GM12892 (cell line): ENCODE results near the gene HSFX1.

Experiments used
- POLR2A ChIP-seq: IDR thresholded peaks from 2 replicates; pipeline ENCODE4 v1.6.1; 2011; ENCODE audit warnings: low read depth, low read length, control low read depth
- POLR2AphosphoS5 ChIP-seq: IDR thresholded peaks from 2 replicates; pipeline ENCODE4 v1.6.1; 2011; ENCODE audit warnings: low read depth, low read length, control low read depth
- TAF1 ChIP-seq: IDR thresholded peaks from 2 replicates; pipeline ENCODE4 v1.6.1; 2011; ENCODE audit warnings: low read depth, mild to moderate bottlenecking, control low read depth, low read length, borderline replicate concordance

DNA sequence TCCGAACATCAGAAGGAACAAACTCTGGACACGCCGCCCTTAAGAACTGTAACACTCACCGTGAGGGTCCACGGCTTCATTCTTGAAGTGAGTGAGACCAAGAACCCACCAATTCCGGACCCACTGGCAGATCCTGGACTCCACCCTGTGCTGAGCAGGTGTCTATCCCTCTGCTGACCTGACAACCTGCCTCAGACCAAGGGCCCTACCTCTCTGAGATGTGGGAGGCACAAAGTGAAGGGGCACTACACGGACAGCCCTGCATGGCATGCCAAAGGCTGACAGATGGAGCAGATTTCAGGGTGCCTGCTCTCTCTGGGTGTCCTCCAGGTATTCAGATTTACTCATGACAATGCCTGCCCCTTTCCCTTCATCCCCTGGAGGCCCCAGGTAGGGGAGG is 14.0 kb upstream of the HSFX1 start:
- TF ChIP-seq POLR2A (no peak), POLR2AphosphoS5 (no peak), TAF1 (no peak)
